WI38 (cell line): ENCODE results near the gene TTC38.
"Not testable (repeated sequence)": the region's sequence is repeated elsewhere in the genome, so short reads cannot be mapped to it uniquely, and the experiment has no call there.

Experiments used
- H3K4me3 ChIP-seq: 2 replicates; pipeline ENCODE4 v1.5.1; 2011; ENCODE audit warnings: low read depth, mild to moderate bottlenecking, control low read depth, low read length
- TF ChIP-seq, protein P1 (sequence below): IDR thresholded peaks from 2 replicates; pipeline ENCODE4 v1.5.1; 2012; ENCODE audit warnings: low read depth, mild to moderate bottlenecking, control low read depth, low read length

TTC38 gene

GRCh38 chr22:46300491-46300890 lies 32.7 kb downstream of the TTC38 start:
- no peak overlapping the region for H3K4me3 ChIP-seq

GRCh38 chr22:46303347-46303965 lies 35.6 kb downstream of the TTC38 start:
- TF ChIP-seq, protein P1, sequence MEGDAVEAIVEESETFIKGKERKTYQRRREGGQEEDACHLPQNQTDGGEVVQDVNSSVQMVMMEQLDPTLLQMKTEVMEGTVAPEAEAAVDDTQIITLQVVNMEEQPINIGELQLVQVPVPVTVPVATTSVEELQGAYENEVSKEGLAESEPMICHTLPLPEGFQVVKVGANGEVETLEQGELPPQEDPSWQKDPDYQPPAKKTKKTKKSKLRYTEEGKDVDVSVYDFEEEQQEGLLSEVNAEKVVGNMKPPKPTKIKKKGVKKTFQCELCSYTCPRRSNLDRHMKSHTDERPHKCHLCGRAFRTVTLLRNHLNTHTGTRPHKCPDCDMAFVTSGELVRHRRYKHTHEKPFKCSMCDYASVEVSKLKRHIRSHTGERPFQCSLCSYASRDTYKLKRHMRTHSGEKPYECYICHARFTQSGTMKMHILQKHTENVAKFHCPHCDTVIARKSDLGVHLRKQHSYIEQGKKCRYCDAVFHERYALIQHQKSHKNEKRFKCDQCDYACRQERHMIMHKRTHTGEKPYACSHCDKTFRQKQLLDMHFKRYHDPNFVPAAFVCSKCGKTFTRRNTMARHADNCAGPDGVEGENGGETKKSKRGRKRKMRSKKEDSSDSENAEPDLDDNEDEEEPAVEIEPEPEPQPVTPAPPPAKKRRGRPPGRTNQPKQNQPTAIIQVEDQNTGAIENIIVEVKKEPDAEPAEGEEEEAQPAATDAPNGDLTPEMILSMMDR: no peak

More at GRCh38 chr22:46300491-46300890, 32.7 kb downstream of the TTC38 start:
- TF ChIP-seq, protein P1: no peak

GRCh38 chr22:46308283-46308988 lies 40.6 kb downstream of the TTC38 start:
- no peak overlapping the region for H3K4me3 ChIP-seq
- TF ChIP-seq, protein P1: no peak

More at GRCh38 chr22:46303347-46303965, 35.6 kb downstream of the TTC38 start:
- no peak overlapping the region for H3K4me3 ChIP-seq

- H3K4me3 ChIP-seq: no peak overlapping the region
- TF ChIP-seq, protein P1: no peak
Measured at GRCh38 chr22:46309526-46310085, 41.8 kb downstream of the TTC38 start.

DNA sequence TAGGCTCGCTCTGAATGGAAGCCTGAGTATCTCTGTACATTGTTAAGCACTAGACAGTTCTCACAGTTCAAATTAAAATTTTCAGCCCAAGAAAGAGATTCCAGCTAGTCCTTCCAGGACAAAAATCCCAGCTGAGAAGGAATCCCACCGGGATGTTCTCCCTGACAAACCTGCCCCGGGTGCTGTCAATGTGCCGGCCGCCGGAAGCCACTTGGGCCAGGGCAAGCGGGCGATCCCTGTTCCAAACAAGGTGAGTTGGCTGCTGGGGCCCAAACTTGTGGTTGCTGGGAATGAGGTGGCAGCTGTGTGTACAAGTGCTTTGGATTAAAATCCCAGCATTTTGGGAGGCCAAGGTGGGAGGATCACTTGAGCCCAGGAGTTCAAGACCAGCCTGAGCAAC lies 44.2 kb downstream of the TTC38 start:
- TF ChIP-seq, protein P1: no peak
- H3K4me3 ChIP-seq: no peak overlapping the region

GRCh38 chr22:46312848-46313247 lies 45.0 kb downstream of the TTC38 start:
- not testable (repeated sequence) for H3K4me3 ChIP-seq

- TF ChIP-seq, protein P1: no peak
- no peak overlapping the region for H3K4me3 ChIP-seq
Measured at GRCh38 chr22:46315976-46316375, 48.2 kb downstream of the TTC38 start.
